Hepatocyte (in vitro differentiated cells): ENCODE results near the gene MBD3L4.
"Not testable (repeated sequence)": the region's sequence is repeated elsewhere in the genome, so short reads cannot be mapped to it uniquely, and the experiment has no call there.

ENCODE experiments used
- EZH2 ChIP-seq: fragments of 200-600 bp; sonication (generic); IDR thresholded peaks from 2 replicates; pipeline ENCODE4 v1.6.1; 2016; ENCODE audit warnings: antibody characterized with exemption, mild to moderate bottlenecking, borderline replicate concordance
- TF ChIP-seq, protein P1 (sequence below): fragments of 200-600 bp; sonication (generic); IDR thresholded peaks from 2 replicates; pipeline ENCODE4 v1.5.1; 2016; ENCODE audit warnings: antibody characterized with exemption, mild to moderate bottlenecking; ENCODE audit not compliant: poor library complexity

DNA sequence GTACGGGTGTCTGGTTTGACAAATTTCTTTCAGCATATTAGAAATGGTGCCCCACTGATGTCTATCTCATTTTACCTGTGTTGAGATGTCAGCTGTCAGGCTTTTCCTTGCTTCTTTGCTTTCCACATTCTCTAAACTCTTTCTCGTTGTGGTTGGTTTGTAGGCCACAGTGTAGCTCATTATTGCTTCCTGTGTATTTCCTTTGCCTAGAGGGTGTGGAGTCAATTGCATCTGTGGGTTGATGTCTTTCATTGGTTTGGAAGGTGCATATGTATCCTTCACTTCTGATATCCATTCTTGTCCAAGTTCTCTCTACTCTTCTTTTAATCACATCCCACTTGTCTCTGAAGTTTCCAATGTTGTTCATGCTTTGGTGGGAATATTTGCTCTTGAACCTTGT is 1.6 kb upstream of the MBD3L4 start:
- TF ChIP-seq, protein P1, sequence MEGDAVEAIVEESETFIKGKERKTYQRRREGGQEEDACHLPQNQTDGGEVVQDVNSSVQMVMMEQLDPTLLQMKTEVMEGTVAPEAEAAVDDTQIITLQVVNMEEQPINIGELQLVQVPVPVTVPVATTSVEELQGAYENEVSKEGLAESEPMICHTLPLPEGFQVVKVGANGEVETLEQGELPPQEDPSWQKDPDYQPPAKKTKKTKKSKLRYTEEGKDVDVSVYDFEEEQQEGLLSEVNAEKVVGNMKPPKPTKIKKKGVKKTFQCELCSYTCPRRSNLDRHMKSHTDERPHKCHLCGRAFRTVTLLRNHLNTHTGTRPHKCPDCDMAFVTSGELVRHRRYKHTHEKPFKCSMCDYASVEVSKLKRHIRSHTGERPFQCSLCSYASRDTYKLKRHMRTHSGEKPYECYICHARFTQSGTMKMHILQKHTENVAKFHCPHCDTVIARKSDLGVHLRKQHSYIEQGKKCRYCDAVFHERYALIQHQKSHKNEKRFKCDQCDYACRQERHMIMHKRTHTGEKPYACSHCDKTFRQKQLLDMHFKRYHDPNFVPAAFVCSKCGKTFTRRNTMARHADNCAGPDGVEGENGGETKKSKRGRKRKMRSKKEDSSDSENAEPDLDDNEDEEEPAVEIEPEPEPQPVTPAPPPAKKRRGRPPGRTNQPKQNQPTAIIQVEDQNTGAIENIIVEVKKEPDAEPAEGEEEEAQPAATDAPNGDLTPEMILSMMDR: not testable (repeated sequence)
- TF ChIP-seq EZH2: not testable (repeated sequence)
